HG02981 (cell line): ENCODE results near the gene TP73.

Experiments
- ATAC-seq: cut with Tn5 transposase; IDR thresholded peaks from one replicate; pipeline ENCODE4 v1.9.1; 2021; ENCODE audit warnings: mild to moderate bottlenecking, moderate library complexity; ENCODE audit not compliant: unreplicated experiment

Gene TP73

DNA sequence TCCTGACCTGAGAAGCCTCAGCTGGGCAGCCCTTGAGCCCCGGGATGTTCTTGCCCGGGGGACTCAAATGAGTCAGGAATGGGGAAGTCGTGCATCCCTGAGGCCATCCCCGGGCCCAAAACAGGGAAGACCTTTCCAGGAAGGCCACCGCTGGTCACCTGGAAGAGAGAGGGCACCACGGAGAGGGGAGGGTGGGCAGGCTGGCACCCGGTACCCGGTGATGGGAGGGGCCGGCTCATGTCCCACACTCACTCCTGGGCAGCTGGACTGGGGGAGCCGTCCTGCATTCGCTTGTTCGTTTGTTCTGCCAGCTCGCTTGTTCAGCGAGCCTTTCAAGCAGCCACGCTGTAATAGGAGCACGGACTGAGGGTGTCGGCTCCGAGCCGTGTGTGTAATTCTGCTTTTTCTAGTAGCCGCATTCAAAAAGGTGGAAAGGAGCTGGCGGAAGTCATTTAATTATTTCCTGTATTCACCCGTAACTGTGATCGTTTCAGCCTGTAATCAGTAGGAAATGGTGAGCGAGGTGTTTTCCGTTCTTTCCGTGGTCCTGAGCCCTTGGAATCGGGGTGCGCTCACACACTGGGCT, 51.6 kb downstream of the TP73 start:
- no peak for ATAC-seq

- no peak for ATAC-seq
Observed at GRCh38 chr1:3705341-3705950, 53.1 kb downstream of the TP73 start.

GRCh38 chr1:3706651-3707297, 54.5 kb downstream of the TP73 start:
- no peak for ATAC-seq

DNA sequence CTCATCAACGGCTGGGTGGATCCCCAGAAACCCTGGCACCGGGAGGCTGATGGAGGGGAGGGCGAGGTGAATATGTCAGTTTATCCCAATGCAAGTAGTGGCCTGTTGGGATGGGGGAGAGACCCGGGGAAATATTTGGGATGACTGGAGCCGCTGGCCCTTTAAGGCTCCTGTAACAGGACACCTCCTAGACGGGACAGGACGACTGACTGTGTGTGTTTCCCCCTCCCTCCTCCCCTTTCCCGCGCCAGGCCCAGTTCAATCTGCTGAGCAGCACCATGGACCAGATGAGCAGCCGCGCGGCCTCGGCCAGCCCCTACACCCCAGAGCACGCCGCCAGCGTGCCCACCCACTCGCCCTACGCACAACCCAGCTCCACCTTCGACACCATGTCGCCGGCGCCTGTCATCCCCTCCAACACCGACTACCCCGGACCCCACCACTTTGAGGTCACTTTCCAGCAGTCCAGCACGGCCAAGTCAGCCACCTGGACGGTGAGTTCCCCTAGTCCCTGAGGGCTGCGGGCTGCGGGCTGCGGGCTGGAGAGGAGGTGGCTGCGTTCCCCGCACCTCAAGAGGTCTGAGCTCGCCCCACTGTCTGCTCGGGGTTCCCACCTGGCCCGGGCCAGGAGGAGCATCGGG, 55.1 kb downstream of the TP73 start:
- no peak for ATAC-seq

DNA sequence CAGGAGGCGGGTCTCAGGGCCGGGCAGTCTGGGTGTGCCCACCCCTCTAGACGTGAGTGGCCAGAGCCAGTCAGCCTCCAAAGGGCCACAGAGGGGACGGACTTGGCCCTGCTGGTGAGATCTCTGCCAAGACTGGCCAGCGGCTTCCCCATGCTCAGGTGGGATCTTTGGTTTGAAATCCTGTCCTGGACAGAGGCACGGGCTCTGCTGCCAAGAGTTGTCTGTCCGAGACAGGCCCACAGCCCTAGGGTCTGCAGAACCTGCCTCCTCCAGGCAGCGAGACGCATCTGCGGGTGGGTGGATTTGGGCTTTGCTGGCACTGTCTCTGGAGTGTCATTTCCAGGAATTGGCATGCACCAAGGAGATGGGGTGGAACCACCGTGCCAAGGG, 55.6 kb downstream of the TP73 start:
- no peak for ATAC-seq

DNA sequence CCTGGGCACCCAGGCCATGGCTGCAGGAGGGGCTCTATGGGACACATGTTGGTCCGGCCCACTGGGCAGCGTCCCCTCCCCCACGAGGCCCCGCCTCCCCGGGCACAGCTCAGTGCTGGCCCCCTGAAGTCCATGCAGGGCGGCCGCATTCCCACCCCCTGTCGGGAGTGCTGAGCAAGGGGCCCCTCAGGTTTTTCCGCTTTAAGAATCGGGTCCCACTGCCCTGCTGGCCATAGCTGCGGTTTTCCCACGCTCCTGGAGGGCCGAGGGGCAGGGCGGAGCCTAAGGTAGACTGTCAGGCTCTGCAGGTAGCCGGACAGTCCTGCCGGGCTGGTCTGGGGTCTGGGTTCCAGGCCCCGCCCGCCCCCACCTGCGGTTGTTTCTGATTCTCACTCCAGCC, 56.5 kb downstream of the TP73 start:
- no peak for ATAC-seq

- ATAC-seq: no peak
Observed at GRCh38 chr1:3710251-3710650, 57.9 kb downstream of the TP73 start.

DNA sequence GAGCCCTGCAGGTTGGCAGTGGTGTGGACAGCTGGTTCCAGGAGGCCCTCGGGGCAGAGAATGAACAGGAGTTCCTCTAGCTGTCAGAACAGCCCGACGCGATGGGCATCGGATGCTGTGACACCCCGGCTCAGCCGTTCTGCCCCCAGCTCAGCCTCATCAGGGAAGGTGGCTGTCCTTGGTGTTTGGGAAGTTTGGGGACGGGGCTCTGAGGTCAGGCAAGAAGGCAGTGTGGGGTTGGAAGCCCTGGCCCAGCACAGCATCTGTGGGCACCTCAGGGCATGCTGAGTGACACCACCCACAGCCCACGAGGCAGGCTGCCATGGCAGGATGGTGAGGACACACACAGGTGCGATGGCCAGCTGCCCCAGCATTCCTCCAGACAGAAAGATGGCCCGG, 59.1 kb downstream of the TP73 start:
- no peak for ATAC-seq

GRCh38 chr1:3711780-3712451, 59.6 kb downstream of the TP73 start:
- ATAC-seq: no peak

DNA sequence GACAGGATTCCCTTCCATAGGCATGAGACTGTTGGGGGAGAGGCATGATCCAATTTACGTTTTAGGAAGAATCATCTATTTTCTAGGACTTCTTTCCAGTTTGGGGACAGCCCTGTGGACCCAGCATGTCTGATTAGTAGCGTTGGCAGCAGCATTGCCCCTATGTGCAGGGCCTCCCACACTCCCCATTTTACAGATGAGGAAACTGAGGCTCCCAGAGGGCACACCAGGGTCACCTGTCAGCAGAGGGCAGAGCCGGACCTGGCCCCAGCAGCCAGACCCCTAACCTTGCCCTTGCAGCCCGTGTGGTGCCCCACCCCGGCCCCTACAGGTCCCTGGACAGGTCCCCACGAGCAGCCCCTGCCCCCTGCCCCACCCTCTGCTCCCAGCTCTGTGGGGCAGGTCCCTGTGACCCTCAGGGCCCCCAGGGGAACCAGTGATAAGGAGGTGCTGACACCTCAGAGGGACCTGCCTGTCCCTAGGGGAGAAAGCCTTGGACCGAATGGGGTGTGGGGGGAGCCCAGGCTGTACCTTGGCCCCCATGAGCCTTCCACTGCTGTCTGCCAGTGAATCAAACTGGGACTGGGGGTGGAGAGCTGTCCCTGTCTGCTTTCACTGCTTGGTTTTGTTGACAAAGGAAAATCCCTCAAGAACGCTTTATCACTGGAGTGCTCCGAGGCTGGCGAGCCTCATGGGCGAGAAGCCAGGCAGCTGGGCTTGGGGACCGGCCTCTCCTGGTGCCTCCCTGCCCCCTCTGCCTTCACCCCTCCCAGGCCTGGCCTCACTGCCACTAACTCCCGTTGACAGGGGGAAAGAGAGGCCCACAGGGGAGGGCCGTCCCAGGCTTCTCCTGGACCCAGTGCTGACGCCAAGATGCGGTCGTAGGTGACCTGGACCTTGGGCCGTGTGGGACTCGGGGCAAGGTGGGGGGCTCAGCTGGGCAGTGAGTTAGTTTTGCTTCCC, 60.5 kb downstream of the TP73 start:
- no peak for ATAC-seq

- ATAC-seq: no peak
Observed at GRCh38 chr1:3713840-3714239, 61.5 kb downstream of the TP73 start.

DNA sequence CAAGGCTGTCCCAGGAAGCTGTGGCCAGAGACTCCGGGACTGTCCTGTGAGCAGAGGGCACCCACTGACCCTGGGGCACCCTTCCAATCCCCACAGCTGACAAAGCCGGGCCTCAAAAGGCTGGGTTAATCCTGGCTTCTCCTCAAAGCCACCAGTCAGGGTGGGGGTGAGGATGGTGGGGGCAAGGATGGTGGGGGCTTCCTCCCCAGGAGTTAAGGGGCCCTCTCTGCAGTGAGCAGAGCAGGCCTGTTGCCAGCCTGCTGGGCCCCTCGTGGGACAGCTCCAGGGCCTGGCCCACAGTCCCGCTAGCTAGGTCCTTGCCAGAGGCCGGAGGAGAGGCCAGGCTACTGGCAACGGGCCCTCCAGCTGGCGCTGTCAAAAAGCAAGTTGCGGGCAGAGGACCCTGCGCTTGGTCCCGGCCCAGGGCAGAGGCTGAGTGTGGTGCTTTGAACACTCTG, 62.0 kb downstream of the TP73 start:
- no peak for ATAC-seq

DNA sequence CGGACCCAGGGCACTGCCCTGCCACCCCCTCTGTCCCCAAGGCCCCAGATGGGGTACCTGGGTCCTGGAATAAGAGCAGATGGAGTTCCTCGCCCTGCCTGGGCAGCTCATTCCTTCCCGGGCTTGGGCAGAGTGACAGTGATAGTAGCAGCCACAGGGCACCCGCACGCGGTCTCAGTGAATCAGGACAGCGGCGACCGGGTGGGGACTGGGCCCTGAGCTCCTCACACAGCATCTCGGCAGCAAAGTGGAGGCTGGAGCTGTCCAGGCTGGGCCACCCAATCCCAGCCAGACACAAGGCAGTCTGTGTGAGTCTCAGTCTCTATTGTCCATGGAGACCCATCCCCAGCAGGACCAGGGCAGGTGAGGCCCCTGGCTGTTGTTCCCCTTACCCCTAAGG, 62.5 kb downstream of the TP73 start:
- ATAC-seq: no peak

GRCh38 chr1:3716351-3716750, 64.0 kb downstream of the TP73 start:
- ATAC-seq: no peak

DNA sequence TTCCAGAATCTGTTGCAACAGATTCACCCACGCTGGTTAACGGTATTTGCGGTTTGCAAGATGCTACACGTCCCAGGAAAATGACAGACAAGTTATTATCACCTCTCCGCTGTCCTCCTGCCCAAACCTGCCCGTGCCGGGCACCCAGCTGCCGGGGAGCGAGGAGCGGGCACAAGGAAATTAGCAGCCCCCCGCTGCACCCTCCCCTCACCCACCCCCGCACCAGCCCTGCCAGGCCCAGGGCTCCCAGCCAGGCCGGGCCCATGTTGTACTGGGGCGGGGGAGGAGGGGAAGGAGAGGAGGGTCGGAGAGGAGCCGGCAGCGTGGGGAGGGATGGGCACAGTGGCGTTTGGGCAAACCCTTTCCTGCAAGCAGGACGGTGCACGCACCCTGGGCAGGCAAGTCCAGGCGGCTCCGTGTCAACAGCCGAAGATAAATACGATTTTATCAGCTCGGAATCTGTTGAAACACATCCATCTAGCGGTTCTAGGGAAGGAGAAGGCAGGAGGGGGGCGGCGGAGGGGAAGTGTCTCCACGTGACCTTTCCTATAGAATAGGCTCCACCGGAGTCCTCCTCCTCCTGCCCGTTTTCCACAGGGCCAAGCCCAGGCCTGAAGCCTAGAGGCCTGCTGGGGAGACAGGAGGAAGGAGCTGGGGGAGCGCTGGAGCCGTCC, 64.9 kb downstream of the TP73 start:
- no peak for ATAC-seq

DNA sequence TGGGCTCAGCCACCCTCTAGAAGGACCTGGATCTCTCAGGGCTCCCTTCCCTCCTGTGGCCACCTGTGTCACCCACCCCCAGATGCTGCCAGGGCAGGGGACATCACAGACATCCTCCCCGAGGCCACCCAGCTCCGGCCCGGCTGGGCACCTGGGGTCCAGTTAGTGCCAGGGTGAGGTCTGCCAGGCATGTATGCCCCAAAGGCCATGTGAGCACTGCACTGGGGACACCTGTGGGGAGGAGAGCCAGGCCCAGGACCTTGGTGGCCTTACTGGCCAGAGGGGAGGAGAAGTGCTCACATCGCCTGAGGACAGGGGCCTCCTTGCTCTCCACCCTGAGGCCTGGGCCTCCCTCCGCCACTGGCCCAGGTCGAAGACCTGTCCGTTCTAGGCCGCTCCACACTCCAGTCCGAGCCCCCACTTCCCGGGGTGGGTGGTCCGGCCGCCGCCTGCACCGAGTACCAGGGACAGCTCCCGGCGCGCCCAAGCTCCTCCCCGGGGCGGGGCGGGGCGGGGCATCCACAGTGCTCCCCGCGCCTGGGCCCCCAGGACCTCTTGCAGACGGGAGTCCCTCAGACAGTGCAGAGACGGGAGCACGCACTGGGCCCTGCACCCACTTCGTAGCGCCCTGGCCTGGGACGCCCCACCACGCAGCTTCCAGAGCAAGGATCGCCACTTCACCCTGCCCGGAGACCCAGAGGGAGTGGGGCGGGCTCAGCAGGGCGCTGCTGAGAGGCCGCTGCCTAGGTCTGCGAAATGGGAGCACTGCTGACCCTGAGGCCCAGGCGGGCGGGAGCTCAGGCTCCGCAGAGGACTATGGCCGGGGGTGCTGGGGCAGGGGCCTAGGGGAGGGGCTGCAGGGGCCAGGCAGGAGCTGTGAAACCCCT, 65.6 kb downstream of the TP73 start:
- ATAC-seq: no peak

DNA sequence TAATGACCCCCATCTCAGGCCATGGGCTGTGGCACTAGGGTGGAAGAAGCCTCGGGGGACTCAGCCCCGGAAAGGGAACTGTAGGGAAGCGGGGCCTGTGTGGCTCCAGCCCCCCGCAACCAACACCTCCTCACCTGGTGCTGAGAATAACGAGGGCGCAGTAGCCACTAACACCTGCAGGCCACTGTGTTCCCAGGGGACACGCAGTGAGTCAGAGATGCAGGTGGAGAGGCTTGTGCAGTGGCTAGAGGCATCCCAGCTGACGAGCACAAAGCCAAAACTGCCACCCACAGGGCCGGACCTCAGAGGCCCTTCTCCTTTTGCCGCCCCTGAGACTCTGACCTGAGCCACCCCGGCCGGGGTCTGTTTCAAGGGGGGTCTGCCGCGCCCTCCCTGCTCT, 66.4 kb downstream of the TP73 start:
- ATAC-seq: no peak

DNA sequence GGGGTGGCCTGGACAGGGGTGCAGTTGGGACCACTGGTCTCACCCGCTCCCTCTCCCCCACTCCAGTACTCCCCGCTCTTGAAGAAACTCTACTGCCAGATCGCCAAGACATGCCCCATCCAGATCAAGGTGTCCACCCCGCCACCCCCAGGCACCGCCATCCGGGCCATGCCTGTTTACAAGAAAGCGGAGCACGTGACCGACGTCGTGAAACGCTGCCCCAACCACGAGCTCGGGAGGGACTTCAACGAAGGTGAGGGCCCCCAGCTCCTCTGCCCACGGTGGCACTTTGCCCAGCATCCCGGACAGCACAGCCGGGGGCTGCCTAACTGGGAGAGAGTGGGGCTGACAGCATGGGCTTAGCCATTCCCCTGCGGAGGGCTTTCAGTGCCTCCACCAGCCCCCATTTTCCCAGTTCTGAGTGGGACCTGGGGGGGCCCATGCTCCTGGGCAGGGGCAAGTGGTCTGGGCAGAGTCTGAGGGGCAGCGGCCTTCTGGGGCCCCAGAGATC, 69.7 kb downstream of the TP73 start:
- no peak for ATAC-seq

DNA sequence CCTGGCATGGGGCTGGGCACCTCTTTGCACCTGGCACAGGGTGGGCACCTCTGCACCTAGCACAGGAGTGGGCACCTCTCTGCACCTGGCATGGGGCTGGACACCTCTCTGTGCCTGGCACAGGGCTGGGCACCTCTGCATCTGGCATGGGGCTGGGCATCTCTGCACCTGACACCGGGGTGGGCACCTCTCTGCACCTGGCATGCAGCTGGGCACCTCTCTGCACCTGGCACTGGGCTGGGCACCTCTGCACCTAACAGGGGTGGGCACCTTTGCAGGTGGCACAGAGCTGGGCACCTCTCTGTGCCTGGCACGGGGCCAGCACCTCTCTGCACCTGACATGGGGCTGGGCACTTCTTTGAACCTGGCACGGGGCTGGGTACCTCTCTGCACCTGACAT, 70.5 kb downstream of the TP73 start:
- no peak for ATAC-seq
